Measurements from ENCODE around the gene STIM2.

DNA sequence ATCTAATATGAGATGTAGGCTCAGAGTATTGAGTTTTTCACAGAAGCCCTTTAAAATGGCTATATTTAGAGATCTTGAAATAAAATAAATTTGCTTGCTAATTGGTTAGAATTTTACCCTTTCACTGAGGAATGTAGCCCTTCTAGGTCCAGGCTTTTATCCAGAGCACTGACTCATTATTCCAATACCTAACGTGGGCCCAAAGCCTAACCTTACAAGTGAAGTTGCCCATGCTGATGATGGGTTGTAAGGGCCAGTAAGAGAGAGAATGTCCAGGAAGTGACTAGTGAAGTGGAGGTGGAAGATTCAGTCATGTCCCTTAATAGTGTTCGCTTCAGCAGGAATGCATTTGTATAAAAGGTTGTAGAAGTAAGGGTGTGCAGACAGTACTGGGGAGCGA, 155.9 kb downstream of the STIM2 start:
- TF ChIP-seq, protein P1, sequence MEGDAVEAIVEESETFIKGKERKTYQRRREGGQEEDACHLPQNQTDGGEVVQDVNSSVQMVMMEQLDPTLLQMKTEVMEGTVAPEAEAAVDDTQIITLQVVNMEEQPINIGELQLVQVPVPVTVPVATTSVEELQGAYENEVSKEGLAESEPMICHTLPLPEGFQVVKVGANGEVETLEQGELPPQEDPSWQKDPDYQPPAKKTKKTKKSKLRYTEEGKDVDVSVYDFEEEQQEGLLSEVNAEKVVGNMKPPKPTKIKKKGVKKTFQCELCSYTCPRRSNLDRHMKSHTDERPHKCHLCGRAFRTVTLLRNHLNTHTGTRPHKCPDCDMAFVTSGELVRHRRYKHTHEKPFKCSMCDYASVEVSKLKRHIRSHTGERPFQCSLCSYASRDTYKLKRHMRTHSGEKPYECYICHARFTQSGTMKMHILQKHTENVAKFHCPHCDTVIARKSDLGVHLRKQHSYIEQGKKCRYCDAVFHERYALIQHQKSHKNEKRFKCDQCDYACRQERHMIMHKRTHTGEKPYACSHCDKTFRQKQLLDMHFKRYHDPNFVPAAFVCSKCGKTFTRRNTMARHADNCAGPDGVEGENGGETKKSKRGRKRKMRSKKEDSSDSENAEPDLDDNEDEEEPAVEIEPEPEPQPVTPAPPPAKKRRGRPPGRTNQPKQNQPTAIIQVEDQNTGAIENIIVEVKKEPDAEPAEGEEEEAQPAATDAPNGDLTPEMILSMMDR (IDR thresholded peaks at IDR 0.05; ENCODE audit: low read length), result no peak
- TF ChIP-seq EZH2 (IDR thresholded peaks at IDR 0.05; ENCODE audit: borderline replicate concordance, low read length), result no peak

Measured in OCI-LY1 (cell line).